PC-9 (cell line): ENCODE results near the gene GPR141. TPM values are rescaled to one million over a fixed set of nuclear protein-coding genes. Genes with fewer than 3 reads are reported as not detected.

Experiments used
- BruUV-seq: library from RNA; stranded (reverse); fragments of 400-500 nt; replicated peaks from 2 replicates; lab custom pipeline; 2021; lab: Mats Ljungman, UMichigan
- CTCF ChIA-PET: fragments of 300-600 bp; sonication (Branson Sonifier 250); formaldehyde crosslinking; loops from one replicate; lab custom pipeline; 2022; ENCODE audit warnings: antibody characterized with exemption; lab: Charles Lee
- POLR2A ChIA-PET: fragments of 300-600 bp; sonication (Branson Sonifier 250); formaldehyde crosslinking; loops from one replicate; lab custom pipeline; 2022; ENCODE audit warnings: antibody characterized with exemption; ENCODE audit not compliant: unreplicated experiment; lab: Charles Lee
- DNase-seq, 2 experiments: peaks; one replicate each; pipeline versions ENCODE4 v3.0.0 to v3.0.0-alpha.2; 2015 to 2022; ENCODE audit warnings: mixed read lengths in 1 of 2
- H2AFZ ChIP-seq: fragments of 200-600 bp; sonication (generic); 2 replicates; pipeline ENCODE4 v1.8.1; 2017; ENCODE audit warnings: antibody characterized with exemption
- H3F3A ChIP-seq: fragments of 200-600 bp; sonication (generic); 2 replicates; pipeline ENCODE4 v1.8.1; 2017; ENCODE audit warnings: antibody characterized with exemption, mild to moderate bottlenecking, low read depth; ENCODE audit not compliant: insufficient read depth
- H3K27ac ChIP-seq: fragments of 200-600 bp; sonication (generic); 2 replicates; pipeline ENCODE4 v1.6.1; 2016; ENCODE audit warnings: mixed run types
- H3K27me3 ChIP-seq: fragments of 200-600 bp; sonication (generic); 2 replicates; pipeline ENCODE4 v1.6.1; 2016; ENCODE audit warnings: low read depth, mixed run types; ENCODE audit not compliant: insufficient read depth
- H3K36me3 ChIP-seq: fragments of 200-600 bp; sonication (generic); 2 replicates; pipeline ENCODE4 v1.6.1; 2016; ENCODE audit warnings: low read depth, mixed run types
- H3K4me1 ChIP-seq: fragments of 200-600 bp; sonication (generic); replicated peaks from 2 replicates; pipeline ENCODE4 v1.6.1; 2016; ENCODE audit warnings: mixed run types; ENCODE audit not compliant: insufficient read depth
- H3K4me2 ChIP-seq: fragments of 200-600 bp; sonication (generic); 2 replicates; pipeline ENCODE4 v1.6.1; 2017; ENCODE audit warnings: mixed run types
- H3K4me3 ChIP-seq: fragments of 200-600 bp; sonication (generic); 2 replicates; pipeline ENCODE4 v1.6.1; 2016; ENCODE audit warnings: mixed run types
- H3K79me2 ChIP-seq: fragments of 200-600 bp; sonication (generic); 2 replicates; pipeline ENCODE4 v1.6.1; 2017; ENCODE audit warnings: low read depth, mixed run types
- H3K9me2 ChIP-seq: fragments of 200-600 bp; sonication (generic); 2 replicates; pipeline ENCODE4 v1.8.1; 2017; ENCODE audit warnings: mild to moderate bottlenecking; ENCODE audit not compliant: insufficient read depth
- H3K9me3 ChIP-seq: fragments of 200-600 bp; sonication (generic); 2 replicates; pipeline ENCODE4 v1.8.1; 2016; ENCODE audit warnings: low read depth; ENCODE audit not compliant: insufficient read depth
- H4K20me1 ChIP-seq: fragments of 200-600 bp; sonication (generic); 2 replicates; pipeline ENCODE4 v1.8.1; 2017; ENCODE audit not compliant: insufficient read depth
- EZH2 ChIP-seq: fragments of 200-600 bp; sonication (generic); IDR thresholded peaks from 2 replicates; pipeline ENCODE4 v1.8.0; 2017; ENCODE audit warnings: antibody characterized with exemption, low read depth
- intact Hi-C: fragments of 100-400 bp; cut with micrococcal nuclease; formaldehyde crosslinking; loops from one replicate; pipeline ENCODE4 v1.10.0; 2022; ENCODE audit not compliant: unreplicated experiment
- total RNA-seq: library from RNA; stranded (reverse); gene quantifications from 2 replicates; pipeline ENCODE4 v1.2.3, GENCODE V29; 2021
- TF ChIP-seq, protein P1 (sequence below): fragments of 200-600 bp; sonication (generic); conservative IDR thresholded peaks from 2 replicates; pipeline ENCODE4 v1.6.1; 2017; ENCODE audit warnings: mixed run types, antibody characterized with exemption, mild to moderate bottlenecking, moderate library complexity

The GPR141 gene
- total RNA-seq, 1 experiment from 2014 or later, result not detected

- ChIA-PET CTCF (no interaction called here), POLR2A (no interaction called here)
- no peaks in the 10 kb centered on the region for H3K36me3 ChIP-seq
- no peaks in the 10 kb centered on the region for H3K9me3 ChIP-seq
- TF ChIP-seq EZH2, result no peak
- TF ChIP-seq, protein P1, sequence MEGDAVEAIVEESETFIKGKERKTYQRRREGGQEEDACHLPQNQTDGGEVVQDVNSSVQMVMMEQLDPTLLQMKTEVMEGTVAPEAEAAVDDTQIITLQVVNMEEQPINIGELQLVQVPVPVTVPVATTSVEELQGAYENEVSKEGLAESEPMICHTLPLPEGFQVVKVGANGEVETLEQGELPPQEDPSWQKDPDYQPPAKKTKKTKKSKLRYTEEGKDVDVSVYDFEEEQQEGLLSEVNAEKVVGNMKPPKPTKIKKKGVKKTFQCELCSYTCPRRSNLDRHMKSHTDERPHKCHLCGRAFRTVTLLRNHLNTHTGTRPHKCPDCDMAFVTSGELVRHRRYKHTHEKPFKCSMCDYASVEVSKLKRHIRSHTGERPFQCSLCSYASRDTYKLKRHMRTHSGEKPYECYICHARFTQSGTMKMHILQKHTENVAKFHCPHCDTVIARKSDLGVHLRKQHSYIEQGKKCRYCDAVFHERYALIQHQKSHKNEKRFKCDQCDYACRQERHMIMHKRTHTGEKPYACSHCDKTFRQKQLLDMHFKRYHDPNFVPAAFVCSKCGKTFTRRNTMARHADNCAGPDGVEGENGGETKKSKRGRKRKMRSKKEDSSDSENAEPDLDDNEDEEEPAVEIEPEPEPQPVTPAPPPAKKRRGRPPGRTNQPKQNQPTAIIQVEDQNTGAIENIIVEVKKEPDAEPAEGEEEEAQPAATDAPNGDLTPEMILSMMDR, result no peak
- intact Hi-C loops, result no loop called here
- no peaks in the 10 kb centered on the region for H3K79me2 ChIP-seq
- H2AFZ ChIP-seq, result no peak overlapping the region
- H3F3A ChIP-seq, result no peaks in the 10 kb centered on the region
- H3K9me2 ChIP-seq, result no peaks in the 10 kb centered on the region
- H4K20me1 ChIP-seq, result no peaks in the 10 kb centered on the region
- BruUV-seq, result no TSS peak
- H3K4me3 ChIP-seq, result no peak overlapping the region
- no peaks in the 10 kb centered on the region for H3K27me3 ChIP-seq
- H3K4me1 ChIP-seq, result no peaks in the 10 kb centered on the region
- no peak overlapping the region for H3K27ac ChIP-seq
- no peak for DNase-seq
- H3K4me2 ChIP-seq, result no peak overlapping the region
Observed at GRCh38 chr7:37751096-37751495, 67.5 kb downstream of the GPR141 start.

GRCh38 chr7:37753398-37754050, 70.0 kb downstream of the GPR141 start:
- DNase-seq, result no peak
- BruUV-seq, result no TSS peak
- no peak for TF ChIP-seq EZH2
- TF ChIP-seq, protein P1, result no peak
- no peak overlapping the region for H3K27ac ChIP-seq
- no peaks in the 10 kb centered on the region for H3F3A ChIP-seq
- H2AFZ ChIP-seq, result no peak overlapping the region
- no peak overlapping the region for H3K4me2 ChIP-seq
- H3K4me3 ChIP-seq, result no peak overlapping the region
- no peaks in the 10 kb centered on the region for H3K36me3 ChIP-seq
- intact Hi-C loops, result no loop called here
- H3K4me1 ChIP-seq, result no peaks in the 10 kb centered on the region
- H3K9me2 ChIP-seq, result no peaks in the 10 kb centered on the region
- no peaks in the 10 kb centered on the region for H3K27me3 ChIP-seq
- H3K79me2 ChIP-seq, result no peaks in the 10 kb centered on the region
- ChIA-PET CTCF (no interaction called here), POLR2A (no interaction called here)
- no peaks in the 10 kb centered on the region for H3K9me3 ChIP-seq
- no peaks in the 10 kb centered on the region for H4K20me1 ChIP-seq

DNA sequence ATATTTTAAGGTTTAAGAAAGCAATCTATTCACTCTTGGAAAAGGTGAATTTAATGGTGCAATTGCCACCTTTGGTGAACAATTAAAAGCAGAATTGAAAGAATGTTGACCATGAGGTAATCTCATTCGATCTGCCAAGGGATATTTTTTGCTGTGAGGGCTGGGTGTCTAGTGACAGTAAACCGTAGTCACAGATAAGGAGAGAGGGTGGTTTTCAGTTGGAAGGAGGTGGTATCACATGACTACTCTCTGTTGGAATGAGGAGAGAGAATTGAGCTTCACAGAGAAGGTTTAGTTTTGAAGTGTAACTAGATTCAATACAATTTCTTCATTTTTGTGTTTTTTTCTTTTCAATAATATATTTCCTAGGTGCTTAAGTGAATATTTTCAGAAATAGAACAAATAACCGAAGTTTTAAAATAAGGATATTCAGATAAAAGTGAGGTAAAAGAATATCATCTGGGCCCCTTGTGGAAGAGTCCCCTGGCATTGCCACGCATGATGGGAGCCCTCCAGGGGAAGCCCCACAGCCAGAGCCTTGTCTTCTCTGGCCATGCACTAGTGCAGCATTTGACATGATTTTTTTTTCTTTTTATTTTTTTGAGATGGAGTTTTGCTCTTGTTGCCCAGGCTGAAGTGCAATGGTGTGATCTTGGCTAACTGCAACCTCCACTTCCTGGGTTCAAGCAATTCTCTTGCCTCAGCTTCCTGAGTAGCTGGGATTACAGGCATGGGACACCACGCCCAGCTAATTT, 73.4 kb downstream of the GPR141 start:
- BruUV-seq, result no TSS peak
- intact Hi-C loops, result no loop called here
- H3K9me2 ChIP-seq, result no peaks in the 10 kb centered on the region

More for the DNA sequence above, 73.4 kb downstream of the GPR141 start:
- Histone ChIP-seq H3K36me3 (no peaks in the 10 kb centered on the region), H3F3A (no peaks in the 10 kb centered on the region), H4K20me1 (no peaks in the 10 kb centered on the region), H3K4me1 (no peaks in the 10 kb centered on the region), H3K27ac (no peak overlapping the region), H3K79me2 (no peaks in the 10 kb centered on the region), H3K4me3 (no peak overlapping the region), H3K27me3 (no peaks in the 10 kb centered on the region), H3K4me2 (no peak overlapping the region), H3K9me3 (no peaks in the 10 kb centered on the region), H2AFZ (no peak overlapping the region)
- CTCF ChIA-PET, result no interaction called here
- DNase-seq, result no peak
- POLR2A ChIA-PET, result no interaction called here
- no peak for TF ChIP-seq EZH2
- TF ChIP-seq, protein P1, result no peak
